ENCODE results near the gene PTPN13.
"Not testable (repeated sequence)": the region's sequence is repeated elsewhere in the genome, so short reads cannot be mapped to it uniquely, and the experiment has no call there.

Gene PTPN13

GRCh38 chr4:86719149-86719548, 125.0 kb downstream of the PTPN13 start:
- DNase-seq (ENCODE audit: low read depth): not testable (repeated sequence)

- DNase-seq (ENCODE audit: low read depth): no peak
Measured at GRCh38 chr4:86720508-86721068, 126.5 kb downstream of the PTPN13 start.

GRCh38 chr4:86721412-86721811, 127.3 kb downstream of the PTPN13 start:
- no peak for DNase-seq (ENCODE audit: low read depth)

GRCh38 chr4:86730310-86730709, 136.2 kb downstream of the PTPN13 start:
- DNase-seq (ENCODE audit: low read depth): no peak

GRCh38 chr4:86737244-86737643, 143.1 kb downstream of the PTPN13 start:
- no peak for DNase-seq (ENCODE audit: low read depth)

- no peak for DNase-seq (ENCODE audit: low read depth)
Measured at GRCh38 chr4:86741846-86742245, 147.7 kb downstream of the PTPN13 start.

- no peak for DNase-seq (ENCODE audit: low read depth)
Measured at GRCh38 chr4:86744570-86744969, 150.5 kb downstream of the PTPN13 start.

GRCh38 chr4:86749121-86749520, 155.0 kb downstream of the PTPN13 start:
- no peak for DNase-seq (ENCODE audit: low read depth)

GRCh38 chr4:86755388-86755787, 161.3 kb downstream of the PTPN13 start:
- DNase-seq (ENCODE audit: low read depth): no peak

GRCh38 chr4:86757468-86757867, 163.4 kb downstream of the PTPN13 start:
- DNase-seq (ENCODE audit: low read depth): no peak

- DNase-seq (ENCODE audit: low read depth): no peak
Measured at GRCh38 chr4:86759298-86759697, 165.2 kb downstream of the PTPN13 start.

GRCh38 chr4:86762649-86763048, 168.5 kb downstream of the PTPN13 start:
- DNase-seq (ENCODE audit: low read depth): no peak

- no peak for DNase-seq (ENCODE audit: low read depth)
Measured at GRCh38 chr4:86769794-86770193, 175.7 kb downstream of the PTPN13 start.

- no peak for DNase-seq (ENCODE audit: low read depth)
Measured at GRCh38 chr4:86771141-86771540, 177.0 kb downstream of the PTPN13 start.

- DNase-seq (ENCODE audit: low read depth): no peak
Measured at GRCh38 chr4:86775061-86775460, 180.9 kb downstream of the PTPN13 start.

- DNase-seq (ENCODE audit: low read depth): no peak
Measured at GRCh38 chr4:86778175-86778574, 184.1 kb downstream of the PTPN13 start.

GRCh38 chr4:86788826-86789225, 194.7 kb downstream of the PTPN13 start:
- DNase-seq (ENCODE audit: low read depth): no peak

GRCh38 chr4:86791126-86791525, 197.0 kb downstream of the PTPN13 start:
- no peak for DNase-seq (ENCODE audit: low read depth)

GRCh38 chr4:86809809-86810208, 215.7 kb downstream of the PTPN13 start:
- DNase-seq (ENCODE audit: low read depth): no peak

- DNase-seq (ENCODE audit: low read depth): no peak
Measured at GRCh38 chr4:86810847-86811246, 216.7 kb downstream of the PTPN13 start.

- no peak for DNase-seq (ENCODE audit: low read depth)
Measured at GRCh38 chr4:86815653-86816052, 221.5 kb downstream of the PTPN13 start.

- DNase-seq (ENCODE audit: low read depth): peak; percentile 60
Measured at GRCh38 chr4:86816501-86817273, 222.6 kb downstream of the PTPN13 start.

GRCh38 chr4:86818211-86818610, 224.1 kb downstream of the PTPN13 start:
- peak; percentile 37 for DNase-seq (ENCODE audit: low read depth)

GRCh38 chr4:86818841-86819240, 224.7 kb downstream of the PTPN13 start:
- no peak for DNase-seq (ENCODE audit: low read depth)
